Measurements from ENCODE around the gene BIRC3.

Gene BIRC3

GRCh38 chr11:102378818-102379217 is 61.5 kb downstream of the BIRC3 start:
- DNase-seq: no peak

GRCh38 chr11:102382384-102382783 is 65.1 kb downstream of the BIRC3 start:
- no peak for DNase-seq

GRCh38 chr11:102383839-102384238 is 66.6 kb downstream of the BIRC3 start:
- DNase-seq: no peak

- DNase-seq: no peak
Measured at GRCh38 chr11:102384419-102385079, 67.3 kb downstream of the BIRC3 start.

- DNase-seq: no peak
Measured at GRCh38 chr11:102385085-102386007, 68.1 kb downstream of the BIRC3 start.

- no peak for DNase-seq
Measured at GRCh38 chr11:102386136-102386734, 69.0 kb downstream of the BIRC3 start.

- DNase-seq: no peak
Measured at GRCh38 chr11:102387043-102387781, 69.9 kb downstream of the BIRC3 start.

All from NCI-H1930 (cell line).